ENCODE measurements around the gene TMPRSS4. TPM values are rescaled to one million over a fixed set of nuclear protein-coding genes. Genes with fewer than 3 reads are reported as not detected.

Gene TMPRSS4
- total and polyA plus RNA-seq, 4 donors: 4.8 to 10.1 (median 8.7) TPM

- no peaks in the 10 kb centered on the region for H3K4me1 ChIP-seq (ENCODE audit: control insufficient read depth in 5 of 5, insufficient read depth in 5 of 5, low read length in 5 of 5)
- TF ChIP-seq, protein P1, sequence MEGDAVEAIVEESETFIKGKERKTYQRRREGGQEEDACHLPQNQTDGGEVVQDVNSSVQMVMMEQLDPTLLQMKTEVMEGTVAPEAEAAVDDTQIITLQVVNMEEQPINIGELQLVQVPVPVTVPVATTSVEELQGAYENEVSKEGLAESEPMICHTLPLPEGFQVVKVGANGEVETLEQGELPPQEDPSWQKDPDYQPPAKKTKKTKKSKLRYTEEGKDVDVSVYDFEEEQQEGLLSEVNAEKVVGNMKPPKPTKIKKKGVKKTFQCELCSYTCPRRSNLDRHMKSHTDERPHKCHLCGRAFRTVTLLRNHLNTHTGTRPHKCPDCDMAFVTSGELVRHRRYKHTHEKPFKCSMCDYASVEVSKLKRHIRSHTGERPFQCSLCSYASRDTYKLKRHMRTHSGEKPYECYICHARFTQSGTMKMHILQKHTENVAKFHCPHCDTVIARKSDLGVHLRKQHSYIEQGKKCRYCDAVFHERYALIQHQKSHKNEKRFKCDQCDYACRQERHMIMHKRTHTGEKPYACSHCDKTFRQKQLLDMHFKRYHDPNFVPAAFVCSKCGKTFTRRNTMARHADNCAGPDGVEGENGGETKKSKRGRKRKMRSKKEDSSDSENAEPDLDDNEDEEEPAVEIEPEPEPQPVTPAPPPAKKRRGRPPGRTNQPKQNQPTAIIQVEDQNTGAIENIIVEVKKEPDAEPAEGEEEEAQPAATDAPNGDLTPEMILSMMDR (IDR thresholded peaks at IDR 0.05; ENCODE audit: control extremely low read depth, extremely low read depth): no peak
- WGBS, 2 donors: 22 to 36% methylated on average over 6 of the region's 6 CpGs
- no peak overlapping the region for H3K4me3 ChIP-seq
- H3K27ac ChIP-seq (ENCODE audit: low read depth in 1 of 2, low read length in 1 of 2): no peak overlapping the region
- H3K27me3 ChIP-seq (ENCODE audit: control insufficient read depth in 3 of 3, insufficient read depth in 3 of 3, low read length in 2 of 3): peaks cover 0 to 10% (median 0%) of the 10 kb centered on the region in 3 donors
- ATAC-seq (ENCODE audit: insufficient read depth, low FRiP score): no peak
- no peak overlapping the region for H3K9ac ChIP-seq (ENCODE audit: insufficient read depth in 1 of 2, low read length in 2 of 2)
- H3K9me3 ChIP-seq (ENCODE audit: control insufficient read depth in 4 of 4, insufficient read depth in 3 of 4, low read length in 3 of 4): no peaks in the 10 kb centered on the region
- no peak for DNase-seq
- no peaks in the 10 kb centered on the region for H3K36me3 ChIP-seq (ENCODE audit: control insufficient read depth in 4 of 4, insufficient read depth in 4 of 4, low read length in 4 of 4)
Measured at GRCh38 chr11:118142809-118143208, 65.9 kb downstream of the TMPRSS4 start.

DNA sequence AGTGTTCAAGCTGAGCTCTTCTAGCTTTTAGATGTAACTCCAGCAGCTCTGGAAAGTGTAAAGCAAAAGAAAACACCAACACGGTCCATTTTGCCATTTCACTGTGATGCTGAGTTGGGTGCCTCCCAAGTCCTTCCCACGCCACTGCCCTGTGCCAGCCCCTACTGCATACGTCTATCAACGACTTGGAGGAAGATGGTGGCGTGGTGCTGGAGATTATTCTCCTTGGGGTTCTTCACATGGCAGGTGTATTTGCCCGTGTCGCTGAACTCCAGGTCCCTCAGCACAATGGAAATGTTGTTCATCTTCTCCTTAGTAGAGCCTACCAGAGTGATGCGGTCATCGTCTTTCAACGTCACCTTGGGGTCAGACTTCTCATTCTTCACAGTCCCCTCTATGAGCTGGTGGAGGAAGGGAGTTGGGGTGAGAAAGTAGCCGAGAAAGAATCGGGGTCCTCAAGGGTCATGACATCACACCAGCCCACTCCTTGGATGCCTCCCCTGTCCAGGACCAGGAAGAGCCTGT, 66.8 kb downstream of the TMPRSS4 start:
- H3K27me3 ChIP-seq (ENCODE audit: control insufficient read depth in 3 of 3, insufficient read depth in 3 of 3, low read length in 2 of 3): peaks cover 0 to 10% (median 0%) of the 10 kb centered on the region in 3 donors

GRCh38 chr11:118144301-118145268, 67.7 kb downstream of the TMPRSS4 start:
- Histone ChIP-seq H3K4me1 (ENCODE audit: control insufficient read depth in 5 of 5, insufficient read depth in 5 of 5, low read length in 5 of 5) (peaks cover 0 to 7% (median 0%) of the 10 kb centered on the region in 5 donors), H3K36me3 (ENCODE audit: control insufficient read depth in 4 of 4, insufficient read depth in 4 of 4, low read length in 4 of 4) (no peaks in the 10 kb centered on the region), H3K9ac (ENCODE audit: insufficient read depth in 1 of 2, low read length in 2 of 2) (no peak overlapping the region), H3K27me3 (ENCODE audit: control insufficient read depth in 3 of 3, insufficient read depth in 3 of 3, low read length in 2 of 3) (peaks cover 0 to 10% (median 0%) of the 10 kb centered on the region in 3 donors), H3K4me3 (no peak overlapping the region), H3K9me3 (ENCODE audit: control insufficient read depth in 4 of 4, insufficient read depth in 3 of 4, low read length in 3 of 4) (no peaks in the 10 kb centered on the region), H3K27ac (ENCODE audit: low read depth in 1 of 2, low read length in 1 of 2) (no peak overlapping the region)
- ATAC-seq (ENCODE audit: insufficient read depth, low FRiP score) (no peak), DNase-seq (peak; percentile 10 to 51 (median 33))
- TF ChIP-seq, protein P1 (IDR thresholded peaks at IDR 0.05; ENCODE audit: control extremely low read depth, extremely low read depth): no peak
- WGBS, 2 donors: 57 to 68% methylated on average over 20 of the region's 20 CpGs

More for the DNA sequence above, 66.8 kb downstream of the TMPRSS4 start:
- no peak overlapping the region for H3K27ac ChIP-seq (ENCODE audit: low read depth in 1 of 2, low read length in 1 of 2)
- ATAC-seq (ENCODE audit: insufficient read depth, low FRiP score) (no peak), DNase-seq (peak in 1 of 3 donors; percentile 6)
- no peaks in the 10 kb centered on the region for H3K9me3 ChIP-seq (ENCODE audit: control insufficient read depth in 4 of 4, insufficient read depth in 3 of 4, low read length in 3 of 4)
- 73 to 81% methylated on average over 12 of the region's 12 CpGs for WGBS, 2 donors
- H3K36me3 ChIP-seq (ENCODE audit: control insufficient read depth in 4 of 4, insufficient read depth in 4 of 4, low read length in 4 of 4): no peaks in the 10 kb centered on the region
- peaks cover 0 to 5% (median 0%) of the 10 kb centered on the region in 5 donors for H3K4me1 ChIP-seq (ENCODE audit: control insufficient read depth in 5 of 5, insufficient read depth in 5 of 5, low read length in 5 of 5)
- TF ChIP-seq, protein P1 (IDR thresholded peaks at IDR 0.05; ENCODE audit: control extremely low read depth, extremely low read depth): no peak
- no peak overlapping the region for H3K9ac ChIP-seq (ENCODE audit: insufficient read depth in 1 of 2, low read length in 2 of 2)
- no peak overlapping the region for H3K4me3 ChIP-seq
